Measurements from ENCODE around the gene AK4. TPM values are rescaled to one million over a fixed set of nuclear protein-coding genes. Genes with fewer than 3 reads are reported as not detected.

The AK4 gene
- total and polyA plus RNA-seq, 2 of the 4 experiments (the other 2 are of a cell fraction): 12.4 to 30.3 TPM

DNA sequence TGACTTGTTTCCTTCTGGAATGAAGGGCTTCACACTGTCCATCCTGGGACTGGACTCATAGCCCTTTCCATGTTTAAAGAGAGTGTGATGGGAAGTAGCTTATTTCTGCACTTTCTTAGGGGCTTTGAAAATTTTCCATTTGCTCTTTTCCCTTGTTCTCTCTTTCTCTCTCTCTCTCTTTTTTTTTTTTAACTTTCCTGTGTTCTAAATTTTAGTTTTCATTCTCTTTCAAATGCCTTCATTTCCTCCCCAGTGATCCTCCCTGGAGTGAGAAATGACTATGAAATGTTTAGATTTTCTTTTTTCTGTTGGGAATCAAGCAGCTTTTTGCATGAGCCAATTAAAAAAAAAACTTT, 2.1 kb downstream of the AK4 start:
- Histone ChIP-seq H2AK5ac (ENCODE audit: low read depth, low read length) (no peak overlapping the region), H3K36me3 (ENCODE audit: control insufficient read depth, insufficient read depth, low read length) (no peaks in the 10 kb centered on the region), H2BK15ac (ENCODE audit: low read depth, low read length) (no peak overlapping the region), H3K9me3 (ENCODE audit: control insufficient read depth, insufficient read depth, low read length) (no peaks in the 10 kb centered on the region), H3K79me1 (ENCODE audit: low read depth in 1 of 2, low read length in 2 of 2) (peaks cover 0 to 14% of the 10 kb centered on the region in 2 experiments; a peak in 1 of 4 replicates), H3K14ac (replicated peaks; ENCODE audit: low read depth, low read length) (no peak overlapping the region), H2BK20ac (ENCODE audit: low read depth, low read length) (no peak overlapping the region), H3K4me3 (ENCODE audit: insufficient read depth, low read depth, low read length) (no peak overlapping the region), H3K4ac (ENCODE audit: low read depth, low read length) (no peak overlapping the region), H4K8ac (ENCODE audit: low read depth in 2 of 2, low read length in 2 of 2) (no peak overlapping the region), H3K4me2 (ENCODE audit: low read depth, low read length) (peak overlapping the region; percentile 7; the same call in 1 of the 2 replicates), H3K4me1 (ENCODE audit: control insufficient read depth, insufficient read depth, low read length) (no peaks in the 10 kb centered on the region; the same call in 1 of the 2 replicates), H3K23ac (ENCODE audit: low read depth, low read length) (no peak overlapping the region), H4K20me1 (ENCODE audit: insufficient read depth, low read length) (no peaks in the 10 kb centered on the region; the same call in none of the 2 replicates), H2AK9ac (replicated peaks; ENCODE audit: low read depth, low read length, poor library complexity) (no peak overlapping the region), H2BK5ac (ENCODE audit: low read depth, low read length, poor library complexity, severe bottlenecking) (no peak overlapping the region), H3K9me1 (ENCODE audit: insufficient read depth, low read length) (no peaks in the 10 kb centered on the region), H3K18ac (ENCODE audit: low read depth, low read length) (no peak overlapping the region), H4K5ac (ENCODE audit: low read depth, low read length) (no peak overlapping the region), H2AFZ (replicated peaks; ENCODE audit: low read length, poor library complexity) (no peak overlapping the region), H2BK120ac (ENCODE audit: low read depth, low read length) (no peak overlapping the region), H4K91ac (ENCODE audit: insufficient read depth, low read depth, low read length) (no peak overlapping the region), H3K27me3 (ENCODE audit: control insufficient read depth, insufficient read depth, low read length) (peaks cover 24% of the 10 kb centered on the region), H3K27ac (ENCODE audit: insufficient read depth, low read length) (no peak overlapping the region), H3K9ac (ENCODE audit: low read depth, low read length) (no peak overlapping the region), H3K56ac (ENCODE audit: extremely low read depth, insufficient read depth, low read length) (no peak overlapping the region)
- ChIA-PET POLR2A (ENCODE audit: unreplicated experiment) (no interaction called here), CTCF (no interaction called here)
- dilution Hi-C loops (cut with HindIII; ENCODE audit: low sequenced_read_pairs, unreplicated experiment): no loop called here
- no TSS peak for BruUV-seq (replicated peaks)
- no peak for TF ChIP-seq SMC3 (IDR thresholded peaks at IDR 0.05; ENCODE audit: low read depth, low read length)
- TF ChIP-seq RCOR1 (IDR thresholded peaks at IDR 0.05; ENCODE audit: insufficient replicate concordance, low read length): no peak
- TF ChIP-seq CTCF (conservative IDR thresholded peaks at IDR 0.05; ENCODE audit: low read depth, low read length): no peak
- TF ChIP-seq, protein P1, sequence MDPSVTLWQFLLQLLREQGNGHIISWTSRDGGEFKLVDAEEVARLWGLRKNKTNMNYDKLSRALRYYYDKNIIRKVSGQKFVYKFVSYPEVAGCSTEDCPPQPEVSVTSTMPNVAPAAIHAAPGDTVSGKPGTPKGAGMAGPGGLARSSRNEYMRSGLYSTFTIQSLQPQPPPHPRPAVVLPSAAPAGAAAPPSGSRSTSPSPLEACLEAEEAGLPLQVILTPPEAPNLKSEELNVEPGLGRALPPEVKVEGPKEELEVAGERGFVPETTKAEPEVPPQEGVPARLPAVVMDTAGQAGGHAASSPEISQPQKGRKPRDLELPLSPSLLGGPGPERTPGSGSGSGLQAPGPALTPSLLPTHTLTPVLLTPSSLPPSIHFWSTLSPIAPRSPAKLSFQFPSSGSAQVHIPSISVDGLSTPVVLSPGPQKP (IDR thresholded peaks at IDR 0.05; ENCODE audit: borderline replicate concordance, low read depth, low read length): no peak
- TF ChIP-seq BHLHE40 (IDR thresholded peaks at IDR 0.05; ENCODE audit: low read depth, low read length): no peak
- TF ChIP-seq, protein P2, sequence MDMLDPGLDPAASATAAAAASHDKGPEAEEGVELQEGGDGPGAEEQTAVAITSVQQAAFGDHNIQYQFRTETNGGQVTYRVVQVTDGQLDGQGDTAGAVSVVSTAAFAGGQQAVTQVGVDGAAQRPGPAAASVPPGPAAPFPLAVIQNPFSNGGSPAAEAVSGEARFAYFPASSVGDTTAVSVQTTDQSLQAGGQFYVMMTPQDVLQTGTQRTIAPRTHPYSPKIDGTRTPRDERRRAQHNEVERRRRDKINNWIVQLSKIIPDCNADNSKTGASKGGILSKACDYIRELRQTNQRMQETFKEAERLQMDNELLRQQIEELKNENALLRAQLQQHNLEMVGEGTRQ (IDR thresholded peaks at IDR 0.05; ENCODE audit: low read depth, low read length): no peak
- TF ChIP-seq MXI1 (IDR thresholded peaks at IDR 0.05; ENCODE audit: borderline replicate concordance, low read depth, low read length): no peak
- no peak for TF ChIP-seq MAZ (IDR thresholded peaks at IDR 0.05; ENCODE audit: borderline replicate concordance, low read depth, low read length)
- TF ChIP-seq POLR2A (IDR thresholded peaks at IDR 0.05; ENCODE audit: low read depth, low read length): no peak
- no peak for TF ChIP-seq CHD1 (IDR thresholded peaks at IDR 0.05; ENCODE audit: low read depth, low read length)
- no peak for TF ChIP-seq NFE2L2 (IDR thresholded peaks at IDR 0.05; ENCODE audit: low read depth, low read length)
- TF ChIP-seq RAD21 (IDR thresholded peaks at IDR 0.05; ENCODE audit: low read length): no peak
- no peak for TF ChIP-seq RFX5 (IDR thresholded peaks at IDR 0.05; ENCODE audit: low read depth, low read length)
- TF ChIP-seq FOS (IDR thresholded peaks at IDR 0.05; ENCODE audit: low read depth, low read length): no peak
- DNase-seq (no peak), ATAC-seq (ENCODE audit: low read depth) (no peak)
- intact Hi-C loops (cut with micrococcal nuclease): no loop called here
- in situ Hi-C loops (cut with MboI; ENCODE audit: low sequenced_read_pairs): no loop called here

Data from IMR-90 (cell line).